ENCODE measurements around the gene AAK1.

DNA sequence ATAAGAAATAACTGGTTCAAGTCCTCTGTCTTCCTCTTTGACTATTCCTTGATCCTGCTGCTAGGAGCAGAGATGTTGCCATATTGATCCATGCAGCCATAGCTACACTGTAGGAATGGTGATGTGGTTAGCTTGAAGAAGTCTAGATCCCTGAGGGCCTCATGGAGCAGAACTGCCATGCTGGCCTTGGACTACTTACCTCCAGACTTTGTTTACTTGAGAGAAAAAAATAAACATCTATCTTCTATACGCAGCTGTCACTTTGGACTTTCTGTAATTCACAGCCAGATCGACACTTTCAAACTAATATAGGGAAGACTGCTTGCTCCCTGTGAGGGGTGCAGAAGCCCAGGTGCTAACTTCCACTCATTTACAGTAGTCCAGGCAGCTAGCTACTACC, 121.8 kb downstream of the AAK1 start:
- no peak for TF ChIP-seq YY1 (IDR thresholded peaks at IDR 0.05; ENCODE audit: insufficient read depth, insufficient read length)
- no peak for TF ChIP-seq ZNF274 (IDR thresholded peaks at IDR 0.05; ENCODE audit: low read depth, low read length)

All from NT2/D1 (cell line).